GM19395 (cell line): ENCODE measurements around the gene PPA2.
"Not testable (repeated sequence)": the region's sequence is repeated elsewhere in the genome, so short reads cannot be mapped to it uniquely, and the experiment has no call there.

Experiments
- ATAC-seq: cut with Tn5 transposase; IDR thresholded peaks from one replicate; pipeline ENCODE4 v1.9.1; 2021; ENCODE audit warnings: mild to moderate bottlenecking, moderate library complexity; ENCODE audit not compliant: unreplicated experiment

PPA2 gene

GRCh38 chr4:105460306-105460705 lies 13.6 kb downstream of the PPA2 start:
- no peak for ATAC-seq

- ATAC-seq = not testable (repeated sequence)
Observed at GRCh38 chr4:105458541-105458940, 15.3 kb downstream of the PPA2 start.

- ATAC-seq = no peak
Observed at GRCh38 chr4:105458001-105458400, 15.9 kb downstream of the PPA2 start.

- ATAC-seq = no peak
Observed at GRCh38 chr4:105455998-105456397, 17.9 kb downstream of the PPA2 start.

- no peak for ATAC-seq
Observed at GRCh38 chr4:105455182-105455581, 18.7 kb downstream of the PPA2 start.

- ATAC-seq = peak; percentile 79
Observed at GRCh38 chr4:105453550-105454205, 20.2 kb downstream of the PPA2 start.

- ATAC-seq = no peak
Observed at GRCh38 chr4:105451346-105451745, 22.5 kb downstream of the PPA2 start.

- no peak for ATAC-seq
Observed at GRCh38 chr4:105440890-105441289, 33.0 kb downstream of the PPA2 start.

GRCh38 chr4:105437637-105438036 lies 36.2 kb downstream of the PPA2 start:
- ATAC-seq = no peak

- no peak for ATAC-seq
Observed at GRCh38 chr4:105436414-105436813, 37.4 kb downstream of the PPA2 start.

GRCh38 chr4:105434940-105435339 lies 38.9 kb downstream of the PPA2 start:
- no peak for ATAC-seq

- ATAC-seq = no peak
Observed at GRCh38 chr4:105433421-105433820, 40.4 kb downstream of the PPA2 start.

GRCh38 chr4:105432438-105432837 lies 41.4 kb downstream of the PPA2 start:
- ATAC-seq = no peak

GRCh38 chr4:105430811-105431210 lies 43.1 kb downstream of the PPA2 start:
- ATAC-seq = no peak

GRCh38 chr4:105426187-105426897 lies 47.5 kb downstream of the PPA2 start:
- ATAC-seq = no peak

- no peak for ATAC-seq
Observed at GRCh38 chr4:105422207-105422920, 51.5 kb downstream of the PPA2 start.

GRCh38 chr4:105417624-105418023 lies 56.2 kb downstream of the PPA2 start:
- ATAC-seq = no peak

- ATAC-seq = no peak
Observed at GRCh38 chr4:105415281-105415744, 58.5 kb downstream of the PPA2 start.

GRCh38 chr4:105414316-105414715 lies 59.5 kb downstream of the PPA2 start:
- ATAC-seq = no peak

GRCh38 chr4:105409135-105409534 lies 64.7 kb downstream of the PPA2 start:
- not testable (repeated sequence) for ATAC-seq

GRCh38 chr4:105400901-105401677 lies 72.8 kb downstream of the PPA2 start:
- no peak for ATAC-seq
